Measurements from ENCODE around the gene ADPGK.

- no peak for TF ChIP-seq CTCF (conservative IDR thresholded peaks at IDR 0.05 in 1 of 2, IDR thresholded peaks at IDR 0.05 in 1 of 2; ENCODE audit: extremely low read depth in 1 of 2, insufficient read depth in 1 of 2, low read depth in 1 of 2, low read length in 2 of 2)
- TF ChIP-seq EZH2 (IDR thresholded peaks at IDR 0.05; ENCODE audit: borderline replicate concordance, low read length) = no peak
Measured at GRCh38 chr15:72724028-72724427, 59.5 kb downstream of the ADPGK start.

All from mammary epithelial cell (primary cell).